ENCODE measurements around the gene FAM3D.

FAM3D gene

DNA sequence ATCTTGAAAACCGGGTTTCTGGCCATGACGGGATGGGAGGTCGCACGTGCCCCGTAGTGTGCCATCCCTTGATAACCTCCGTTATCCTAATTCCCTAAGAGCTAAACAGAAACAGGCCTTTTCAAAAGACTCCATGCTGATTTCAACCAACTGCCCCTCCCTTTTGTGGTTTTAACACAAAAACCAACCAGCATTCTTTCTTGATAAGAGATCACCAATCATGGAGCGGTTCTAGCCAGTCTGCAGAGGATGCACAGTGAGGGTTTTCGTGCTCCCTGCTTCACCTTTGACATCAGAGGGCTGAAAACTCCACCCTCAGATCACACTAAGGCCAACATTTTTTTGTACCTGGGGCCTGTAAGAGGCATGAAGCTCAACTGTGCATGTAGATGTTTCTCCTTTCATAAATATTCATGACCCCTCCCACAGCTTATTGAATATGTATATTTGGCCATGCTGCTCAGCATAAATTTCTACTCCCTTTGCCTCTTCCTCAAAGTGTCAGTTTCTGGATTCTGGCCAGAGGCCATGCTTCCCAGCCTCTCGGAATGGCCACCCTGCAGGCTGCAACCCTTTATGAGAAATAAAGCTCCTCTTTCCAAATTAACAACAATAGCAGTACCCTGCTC lies 41.3 kb downstream of the FAM3D start:
- no peak overlapping the region for H3K4me3 ChIP-seq (replicated peaks; ENCODE audit: insufficient read depth, low read length)
- H3K27ac ChIP-seq (replicated peaks): no peak overlapping the region
- TF ChIP-seq CTCF (IDR thresholded peaks at IDR 0.05; ENCODE audit: insufficient read depth, low read length): no peak
- H3K27me3 ChIP-seq (ENCODE audit: insufficient read depth, poor library complexity, severe bottlenecking): no peaks in the 10 kb centered on the region
- no peak for DNase-seq (ENCODE audit: low read depth in 1 of 2, low spot score in 1 of 2)

GRCh38 chr3:58624550-58624949 lies 42.0 kb downstream of the FAM3D start:
- TF ChIP-seq REST (IDR thresholded peaks at IDR 0.05; ENCODE audit: insufficient replicate concordance, low read depth) (no peak), GABPA (IDR thresholded peaks at IDR 0.05; ENCODE audit: low read depth) (no peak), POLR2AphosphoS5 (IDR thresholded peaks at IDR 0.05; ENCODE audit: low read depth) (no peak), CTCF (IDR thresholded peaks at IDR 0.05; ENCODE audit: insufficient read depth, low read length) (no peak)
- Histone ChIP-seq H3K27ac (replicated peaks) (no peak overlapping the region), H3K4me3 (replicated peaks; ENCODE audit: insufficient read depth, low read length) (no peak overlapping the region), H3K27me3 (ENCODE audit: insufficient read depth, poor library complexity, severe bottlenecking) (no peaks in the 10 kb centered on the region)
- DNase-seq (ENCODE audit: low read depth in 1 of 2, low spot score in 1 of 2): no peak

- Histone ChIP-seq H3K4me3 (replicated peaks; ENCODE audit: insufficient read depth, low read length) (no peak overlapping the region), H3K27me3 (ENCODE audit: insufficient read depth, poor library complexity, severe bottlenecking) (no peaks in the 10 kb centered on the region), H3K27ac (replicated peaks) (no peak overlapping the region)
- no peak for DNase-seq (ENCODE audit: low read depth in 1 of 2, low spot score in 1 of 2)
- TF ChIP-seq SPI1 (IDR thresholded peaks at IDR 0.05; ENCODE audit: borderline replicate concordance, low read depth) (no peak), POLR2AphosphoS5 (IDR thresholded peaks at IDR 0.05; ENCODE audit: low read depth) (no peak), REST (IDR thresholded peaks at IDR 0.05; ENCODE audit: insufficient replicate concordance, low read depth) (no peak), GABPA (IDR thresholded peaks at IDR 0.05; ENCODE audit: low read depth) (no peak), CTCF (IDR thresholded peaks at IDR 0.05; ENCODE audit: insufficient read depth, low read length) (no peak)
Observed at GRCh38 chr3:58623961-58624360, 42.6 kb downstream of the FAM3D start.

GRCh38 chr3:58623478-58623877 lies 43.1 kb downstream of the FAM3D start:
- Histone ChIP-seq H3K27ac (replicated peaks) (no peak overlapping the region), H3K27me3 (ENCODE audit: insufficient read depth, poor library complexity, severe bottlenecking) (no peaks in the 10 kb centered on the region), H3K4me3 (replicated peaks; ENCODE audit: insufficient read depth, low read length) (no peak overlapping the region)
- TF ChIP-seq REST (IDR thresholded peaks at IDR 0.05; ENCODE audit: insufficient replicate concordance, low read depth): no peak
- no peak for TF ChIP-seq CTCF (IDR thresholded peaks at IDR 0.05; ENCODE audit: insufficient read depth, low read length)
- TF ChIP-seq SPI1 (IDR thresholded peaks at IDR 0.05; ENCODE audit: borderline replicate concordance, low read depth): no peak
- TF ChIP-seq GABPA (IDR thresholded peaks at IDR 0.05; ENCODE audit: low read depth): no peak
- TF ChIP-seq POLR2AphosphoS5 (IDR thresholded peaks at IDR 0.05; ENCODE audit: low read depth): no peak
- DNase-seq (ENCODE audit: low read depth in 1 of 2, low spot score in 1 of 2): no peak

Measured in HL-60 (cell line).